HAP-1 (cell line): ENCODE results near the gene BARX1.

Experiments used
- DNase-seq, 2 experiments: peaks; one replicate each; pipeline ENCODE4 v3.0.0-alpha.2; 2016 to 2020; ENCODE audit warnings: low spot score in 2 of 2
- H3K27me3 ChIP-seq: fragments of 250-450 bp; sonication (Bioruptor Pico); 2 replicates; pipeline ENCODE4 v1.5.1; 2020; ENCODE audit warnings: low read depth, mild to moderate bottlenecking, moderate library complexity
- H3K36me3 ChIP-seq: fragments of 250-450 bp; sonication (Bioruptor Pico); replicated peaks from 2 replicates; pipeline ENCODE4 v1.5.1; 2020; ENCODE audit warnings: mild to moderate bottlenecking
- H3K4me1 ChIP-seq: fragments of 250-450 bp; sonication (Bioruptor Pico); 2 replicates; pipeline ENCODE4 v1.5.1; 2020; ENCODE audit warnings: mild to moderate bottlenecking
- H3K4me3 ChIP-seq: fragments of 250-450 bp; sonication (Bioruptor Pico); 2 replicates; pipeline ENCODE4 v1.5.1; 2020; ENCODE audit warnings: mild to moderate bottlenecking, moderate library complexity
- H3K9me3 ChIP-seq: fragments of 250-450 bp; sonication (Bioruptor Pico); 2 replicates; pipeline ENCODE4 v1.5.1; 2020; ENCODE audit warnings: mild to moderate bottlenecking, moderate library complexity
- in situ Hi-C: fragments of 300-500 bp; cut with MboI; formaldehyde crosslinking; loops from 3 replicates; pipeline ENCODE4 v1.14.3; 2020; ENCODE audit warnings: low sequenced_read_pairs, inconsistent platforms, mixed read lengths

BARX1 gene

DNA sequence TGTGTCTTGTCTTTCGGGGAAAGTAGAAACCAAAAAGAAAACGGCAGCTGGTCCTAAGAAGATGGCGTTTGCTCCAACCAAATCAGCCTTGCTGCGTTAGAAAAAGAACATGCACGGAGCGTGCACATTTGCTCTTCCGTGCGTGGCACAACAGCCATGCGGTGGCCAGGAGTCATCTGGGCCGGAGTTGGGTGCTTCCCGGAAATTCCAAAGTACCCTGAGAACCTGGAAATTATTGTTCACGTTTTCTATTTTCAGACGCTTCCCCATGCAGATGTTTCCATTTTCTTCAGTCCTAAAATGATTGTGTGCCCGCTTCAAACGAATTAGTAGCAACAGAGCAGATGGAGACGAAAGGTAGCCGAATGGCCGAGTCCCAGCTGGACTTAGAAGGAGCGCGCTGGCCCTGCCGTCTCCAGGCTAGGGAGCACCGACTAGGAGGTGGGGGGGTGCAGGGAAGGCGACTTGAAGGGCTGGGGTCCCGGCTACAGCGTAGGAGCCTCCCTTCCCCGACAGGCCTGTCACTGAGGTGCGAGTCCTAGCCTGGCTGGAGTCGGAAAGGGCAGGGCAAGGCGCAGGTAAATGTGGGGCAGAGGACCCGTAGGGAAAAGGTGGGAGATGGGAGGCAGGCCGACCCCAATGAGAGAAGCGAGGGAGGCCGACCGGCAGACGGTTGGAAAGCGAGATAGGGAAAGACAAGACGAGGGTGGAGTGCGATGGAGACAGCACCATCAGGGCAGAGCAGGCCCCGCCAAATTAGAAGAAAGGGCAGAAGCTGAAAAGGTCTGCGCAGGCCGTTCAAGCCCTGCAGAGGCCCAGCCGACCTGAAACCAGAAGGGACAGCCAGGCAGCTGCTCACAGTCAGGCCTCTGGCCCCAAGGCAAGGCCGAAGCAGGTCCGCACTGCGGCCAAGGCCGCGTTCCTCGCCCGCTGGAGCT lies 1.4 kb downstream of the BARX1 start:
- in situ Hi-C loops, result loop anchor here (25.0 kb wide), 1 partner anchor 791 kb away; no protein-coding TSS in a partner anchor
- Histone ChIP-seq H3K36me3 (no peaks in the 10 kb centered on the region), H3K4me3 (no peak overlapping the region), H3K9me3 (no peaks in the 10 kb centered on the region), H3K27me3 (peaks cover 4% of the 10 kb centered on the region; the same call in 1 of the 2 replicates), H3K4me1 (no peaks in the 10 kb centered on the region; the same call in 1 of the 2 replicates)
- no peak for DNase-seq

DNA sequence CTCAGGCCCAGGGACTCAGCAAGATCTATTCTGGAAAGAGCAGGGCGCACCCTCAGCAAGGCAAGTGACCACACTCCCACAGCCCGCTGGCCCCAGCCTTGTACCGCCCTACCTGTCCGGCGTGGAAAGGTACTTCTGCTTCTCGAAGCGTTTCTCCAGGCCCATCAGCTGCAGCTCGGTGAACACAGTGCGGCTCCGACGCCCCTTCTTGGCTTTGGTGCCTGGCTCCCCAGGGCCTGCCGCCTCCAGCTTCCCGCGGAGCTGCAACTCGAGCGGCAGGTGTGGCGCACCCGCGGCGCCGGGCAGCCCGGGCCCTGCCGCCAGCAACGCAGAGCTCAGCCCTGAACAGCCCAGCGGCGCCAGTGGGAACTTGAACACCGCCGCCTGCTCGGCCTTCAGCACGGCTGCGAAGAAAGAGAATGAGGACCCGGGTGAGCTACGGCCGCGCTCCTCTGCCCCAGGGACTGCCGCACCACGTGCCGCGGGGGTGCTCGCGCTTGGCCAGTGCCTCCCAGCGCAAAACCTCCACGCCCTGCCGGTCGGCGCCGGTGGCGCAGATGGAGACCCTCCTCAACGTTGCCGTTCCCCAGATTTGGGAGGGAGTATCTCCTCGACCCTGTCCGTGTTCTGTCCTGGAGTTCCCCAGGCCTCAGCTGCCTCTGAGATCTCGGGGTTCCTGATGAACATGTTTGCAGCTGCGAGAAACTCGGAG lies 2.2 kb downstream of the BARX1 start:
- Histone ChIP-seq H3K27me3 (no peaks in the 10 kb centered on the region), H3K4me3 (no peak overlapping the region), H3K36me3 (no peaks in the 10 kb centered on the region), H3K9me3 (no peaks in the 10 kb centered on the region), H3K4me1 (no peaks in the 10 kb centered on the region)
- in situ Hi-C loops, result loop anchor here (25.0 kb wide), 1 partner anchor 791 kb away; no protein-coding TSS in a partner anchor
- no peak for DNase-seq

- H3K4me1 ChIP-seq, result no peaks in the 10 kb centered on the region
- in situ Hi-C loops, result loop anchor here (25.0 kb wide), 1 partner anchor 790 kb away; no protein-coding TSS in a partner anchor
Measured at GRCh38 chr9:93952119-93952783, 2.9 kb downstream of the BARX1 start.

GRCh38 chr9:93951655-93952118 lies 3.5 kb downstream of the BARX1 start:
- Histone ChIP-seq H3K27me3 (no peaks in the 10 kb centered on the region), H3K36me3 (no peaks in the 10 kb centered on the region), H3K4me3 (no peak overlapping the region), H3K4me1 (no peaks in the 10 kb centered on the region), H3K9me3 (no peaks in the 10 kb centered on the region)
- DNase-seq, result no peak
- in situ Hi-C loops, result loop anchor here (25.0 kb wide), 1 partner anchor 789 kb away; no protein-coding TSS in a partner anchor

More at GRCh38 chr9:93952119-93952783, 2.9 kb downstream of the BARX1 start:
- no peaks in the 10 kb centered on the region for H3K9me3 ChIP-seq
- H3K27me3 ChIP-seq, result no peaks in the 10 kb centered on the region
- no peak for DNase-seq
- H3K36me3 ChIP-seq, result no peaks in the 10 kb centered on the region
- H3K4me3 ChIP-seq, result no peak overlapping the region

GRCh38 chr9:93950619-93951601 lies 4.2 kb downstream of the BARX1 start:
- in situ Hi-C loops, result loop anchor here (25.0 kb wide), 1 partner anchor 789 kb away; no protein-coding TSS in a partner anchor
- Histone ChIP-seq H3K27me3 (no peaks in the 10 kb centered on the region), H3K4me1 (no peaks in the 10 kb centered on the region), H3K36me3 (no peaks in the 10 kb centered on the region), H3K4me3 (no peak overlapping the region), H3K9me3 (no peaks in the 10 kb centered on the region)
- DNase-seq, result no peak

DNA sequence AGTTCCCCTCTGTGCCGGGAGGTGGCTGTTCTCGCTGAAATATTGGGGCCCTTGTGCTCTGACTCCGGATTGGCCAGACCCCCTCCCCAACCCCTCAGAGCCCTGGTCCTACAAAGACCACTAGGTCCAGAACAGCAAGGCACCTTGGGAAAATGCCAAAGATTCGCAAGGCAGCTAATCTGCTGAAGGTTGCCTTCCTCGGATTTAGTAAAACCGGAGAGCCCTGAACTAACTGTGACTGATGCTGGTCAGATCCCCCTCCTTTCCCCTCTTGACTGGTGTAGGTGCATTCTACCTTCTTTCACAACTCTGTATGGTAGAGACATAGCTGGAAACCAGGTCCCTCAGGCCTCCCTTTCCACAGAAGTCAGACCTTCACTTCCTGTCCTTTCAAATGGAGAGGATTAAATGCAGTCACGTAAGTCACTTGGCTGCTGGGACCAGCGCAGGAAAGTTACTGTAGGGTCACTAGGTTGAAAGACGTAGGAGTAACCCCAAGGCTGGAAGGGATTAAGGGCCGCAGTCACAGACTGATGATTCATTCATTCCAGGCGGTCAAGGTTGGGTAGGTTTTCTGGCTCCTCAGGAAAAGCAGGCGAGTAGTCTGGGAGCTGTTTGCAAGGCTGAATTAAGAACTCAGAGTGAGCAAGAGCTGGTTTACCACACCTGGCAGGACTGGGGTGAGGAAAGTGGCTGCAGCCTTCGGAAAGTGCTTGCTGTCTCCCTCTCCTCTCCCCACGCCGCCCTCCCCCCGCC lies 5.3 kb downstream of the BARX1 start:
- in situ Hi-C loops, result loop anchor here (25.0 kb wide), 1 partner anchor 788 kb away; no protein-coding TSS in a partner anchor
- Histone ChIP-seq H3K9me3 (no peaks in the 10 kb centered on the region), H3K36me3 (no peaks in the 10 kb centered on the region), H3K27me3 (no peaks in the 10 kb centered on the region), H3K4me1 (no peaks in the 10 kb centered on the region), H3K4me3 (no peak overlapping the region)
- DNase-seq, result no peak

GRCh38 chr9:93949073-93949693 lies 6.0 kb downstream of the BARX1 start:
- in situ Hi-C loops, result no loop called here
- Histone ChIP-seq H3K27me3 (no peaks in the 10 kb centered on the region), H3K9me3 (no peaks in the 10 kb centered on the region), H3K4me3 (no peak overlapping the region), H3K36me3 (no peaks in the 10 kb centered on the region), H3K4me1 (no peaks in the 10 kb centered on the region)
- no peak for DNase-seq

GRCh38 chr9:93948441-93949072 lies 6.6 kb downstream of the BARX1 start:
- Histone ChIP-seq H3K9me3 (no peaks in the 10 kb centered on the region), H3K27me3 (no peaks in the 10 kb centered on the region), H3K4me3 (no peak overlapping the region), H3K36me3 (no peaks in the 10 kb centered on the region), H3K4me1 (no peaks in the 10 kb centered on the region)
- in situ Hi-C loops, result no loop called here
- no peak for DNase-seq

DNA sequence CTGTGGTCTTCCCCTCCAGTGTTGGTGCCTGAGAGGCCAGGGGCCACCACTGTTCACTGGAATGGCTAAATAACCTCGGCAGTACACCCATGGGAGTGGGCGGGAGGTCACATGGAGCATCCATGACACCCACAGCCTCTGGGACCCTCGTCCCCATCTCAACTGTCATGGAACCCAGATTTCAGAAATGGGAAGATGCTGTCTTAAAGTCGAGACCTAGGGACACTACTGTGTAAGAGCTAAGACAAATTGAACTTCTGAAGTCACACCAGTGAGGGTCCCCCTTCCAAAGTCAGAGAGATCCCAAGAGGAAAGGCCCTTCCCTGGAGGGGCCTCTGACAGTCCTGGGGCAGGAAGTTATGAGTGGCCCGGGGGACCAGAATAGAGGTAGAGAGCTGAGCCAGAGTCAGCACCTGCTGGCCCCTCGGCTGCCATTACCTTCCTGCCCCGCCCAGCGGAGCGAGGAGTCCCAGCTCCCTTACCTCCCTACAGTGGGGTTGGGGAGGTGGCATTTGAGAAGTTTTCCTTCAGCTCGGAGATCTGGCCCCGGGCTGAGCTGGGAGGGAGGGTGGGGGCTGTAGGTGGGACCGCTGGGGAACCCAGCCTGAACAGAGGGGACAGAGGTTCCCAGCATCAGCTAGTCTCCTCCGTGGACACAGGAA lies 7.6 kb downstream of the BARX1 start:
- no peaks in the 10 kb centered on the region for H3K27me3 ChIP-seq
- no peaks in the 10 kb centered on the region for H3K36me3 ChIP-seq
- no peaks in the 10 kb centered on the region for H3K4me1 ChIP-seq
- no peak for DNase-seq
- in situ Hi-C loops, result no loop called here
- no peaks in the 10 kb centered on the region for H3K9me3 ChIP-seq
- no peak overlapping the region for H3K4me3 ChIP-seq

DNA sequence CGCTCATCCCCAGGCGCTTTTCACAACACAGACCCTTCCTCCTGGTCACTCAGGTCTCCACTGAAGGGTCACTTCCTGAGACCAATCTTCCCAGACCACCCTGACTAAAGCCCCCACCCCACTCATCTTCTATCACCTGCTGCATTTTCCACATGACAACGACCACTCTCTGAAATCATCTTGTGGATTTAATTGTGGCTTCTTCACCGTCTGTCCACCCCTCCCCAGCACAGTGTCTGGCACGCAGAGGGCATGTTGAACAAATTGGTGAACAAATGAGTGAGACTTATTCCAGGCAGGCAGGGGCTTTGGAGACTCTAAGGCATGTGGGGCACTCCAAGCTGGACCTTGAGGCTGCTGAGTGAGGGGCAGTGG lies 8.8 kb downstream of the BARX1 start:
- no peak for DNase-seq
- in situ Hi-C loops, result no loop called here
- H3K4me3 ChIP-seq, result no peak overlapping the region
- H3K27me3 ChIP-seq, result no peaks in the 10 kb centered on the region
- no peaks in the 10 kb centered on the region for H3K4me1 ChIP-seq
- no peaks in the 10 kb centered on the region for H3K9me3 ChIP-seq
- H3K36me3 ChIP-seq, result no peaks in the 10 kb centered on the region
